GM21717 (cell line): ENCODE data around the gene MTCL3.
A peak's percentile ranks its signal among the peaks of the same experiment; 100 is the strongest.

Source experiments
- ATAC-seq: cut with Tn5 transposase; IDR thresholded peaks from one replicate; pipeline ENCODE4 v1.9.1; 2021; ENCODE audit warnings: mild to moderate bottlenecking, moderate library complexity; ENCODE audit not compliant: unreplicated experiment

MTCL3 gene

DNA sequence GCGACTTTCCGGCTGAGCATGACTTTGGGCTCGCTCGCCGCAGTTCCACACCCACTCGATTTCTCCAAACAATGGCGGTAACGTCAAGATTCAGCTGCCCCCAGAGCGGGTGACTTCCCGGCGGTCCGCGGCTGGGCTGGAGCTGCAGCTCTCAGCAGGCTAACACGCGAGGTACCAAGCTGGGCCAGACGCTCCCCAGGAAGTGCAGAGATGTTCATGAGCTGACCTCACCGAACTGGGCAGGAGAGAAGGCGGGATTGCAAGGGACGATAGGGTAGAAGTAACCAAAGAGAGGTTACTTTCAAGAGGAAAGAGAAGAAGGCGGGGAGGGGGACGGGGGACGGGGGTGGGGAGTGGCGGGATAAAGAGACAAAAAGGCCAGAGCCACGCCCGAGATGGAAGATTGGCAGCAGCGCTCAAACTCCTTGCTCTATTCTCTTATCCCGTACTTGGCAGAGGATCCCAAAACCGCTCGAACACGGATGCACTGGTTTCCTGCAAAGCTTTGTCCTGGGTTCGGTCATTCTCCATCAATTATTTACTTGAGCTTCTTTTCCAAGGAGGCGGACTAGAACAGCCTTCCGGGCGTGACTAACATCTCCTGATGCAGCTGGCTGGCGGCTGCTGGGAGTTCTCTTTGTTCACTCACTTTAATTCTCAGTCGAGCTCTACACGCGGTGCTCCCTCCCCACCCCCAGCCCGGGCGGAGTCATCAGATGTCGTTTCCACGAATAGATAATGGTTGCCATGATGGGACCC is at the start of gene MTCL3:
TSS of gene MTCL3 (minus strand) at position 626 of the 759 bp plus-strand sequence.
- ATAC-seq, result no peak

DNA sequence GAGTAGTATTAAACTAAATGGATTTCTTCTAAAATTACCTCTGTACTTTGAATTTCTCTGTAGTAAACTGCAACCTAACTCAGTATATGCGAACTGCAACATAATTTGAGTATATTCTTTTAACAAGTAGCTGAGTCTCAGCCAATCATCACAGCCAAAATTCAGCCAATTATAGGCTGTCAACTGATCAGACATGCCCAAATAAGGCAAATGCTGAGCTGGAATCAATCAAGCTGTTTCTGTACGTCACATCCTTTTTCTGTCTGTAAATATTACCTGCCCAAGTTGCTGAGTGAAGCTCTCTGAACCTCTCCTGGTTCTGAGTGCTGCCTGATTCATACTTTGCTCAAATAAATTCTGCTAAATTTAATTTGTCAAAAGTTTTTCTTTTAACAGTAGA is 48.3 kb upstream of the MTCL3 start:
- no peak for ATAC-seq

GRCh38 chr6:127566651-127567050 is 47.5 kb upstream of the MTCL3 start:
- ATAC-seq, result no peak

DNA sequence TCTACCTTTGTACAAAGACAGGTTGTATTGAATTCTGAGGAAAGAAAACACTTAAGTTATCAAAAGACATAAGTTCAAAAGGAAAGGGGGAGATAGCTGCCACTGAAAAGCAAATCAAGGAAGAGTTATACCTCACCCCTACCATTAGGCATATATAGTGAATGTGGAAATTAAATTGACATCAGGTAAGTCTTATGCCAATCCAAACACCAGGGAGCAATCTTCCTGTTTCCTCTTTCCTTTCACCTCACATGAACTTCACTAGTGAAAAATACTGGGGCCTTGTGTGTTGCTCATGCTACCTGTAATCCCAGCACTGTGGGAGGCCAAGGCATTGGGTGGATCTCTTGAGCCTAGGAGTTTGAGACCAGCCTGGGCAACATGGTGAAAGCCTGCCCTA is 47.0 kb upstream of the MTCL3 start:
- no peak for ATAC-seq

DNA sequence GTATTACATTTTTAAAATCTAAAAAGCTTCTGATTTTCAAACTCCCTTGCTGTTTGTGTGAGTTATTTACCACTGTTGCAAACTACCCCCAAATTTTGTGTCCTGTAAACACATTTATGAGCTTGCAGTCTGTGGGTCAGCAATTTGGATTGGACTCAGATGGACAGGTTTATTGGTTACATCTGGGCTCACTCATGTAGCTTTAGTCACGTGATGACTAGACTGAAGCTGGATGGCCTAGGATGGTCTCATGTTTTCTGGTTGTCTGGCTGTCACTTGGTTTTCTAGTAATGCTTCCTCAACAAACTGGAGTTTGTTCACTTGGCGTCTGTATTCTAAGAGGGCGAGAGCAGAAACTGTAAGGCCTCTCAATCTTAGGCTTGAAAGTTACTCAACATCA is 45.6 kb upstream of the MTCL3 start:
- no peak for ATAC-seq

DNA sequence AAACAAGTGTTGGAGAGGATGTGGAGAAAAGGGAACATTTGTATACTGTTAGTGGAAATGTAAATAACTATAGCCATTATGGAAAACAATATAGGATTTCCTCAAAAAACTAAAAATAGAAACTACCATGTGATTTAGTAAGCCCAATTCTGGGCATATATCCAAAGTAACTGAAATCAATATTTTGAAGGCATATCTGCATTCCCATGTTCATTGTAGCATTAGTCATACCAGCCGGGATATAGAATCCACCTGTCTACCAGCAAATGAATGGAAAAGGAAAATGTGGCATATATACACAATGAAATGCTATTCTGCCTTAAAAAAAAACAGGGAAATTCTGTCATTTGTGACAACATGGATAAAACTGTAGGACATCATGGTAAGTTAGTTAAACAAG is 42.5 kb upstream of the MTCL3 start:
- no peak for ATAC-seq

DNA sequence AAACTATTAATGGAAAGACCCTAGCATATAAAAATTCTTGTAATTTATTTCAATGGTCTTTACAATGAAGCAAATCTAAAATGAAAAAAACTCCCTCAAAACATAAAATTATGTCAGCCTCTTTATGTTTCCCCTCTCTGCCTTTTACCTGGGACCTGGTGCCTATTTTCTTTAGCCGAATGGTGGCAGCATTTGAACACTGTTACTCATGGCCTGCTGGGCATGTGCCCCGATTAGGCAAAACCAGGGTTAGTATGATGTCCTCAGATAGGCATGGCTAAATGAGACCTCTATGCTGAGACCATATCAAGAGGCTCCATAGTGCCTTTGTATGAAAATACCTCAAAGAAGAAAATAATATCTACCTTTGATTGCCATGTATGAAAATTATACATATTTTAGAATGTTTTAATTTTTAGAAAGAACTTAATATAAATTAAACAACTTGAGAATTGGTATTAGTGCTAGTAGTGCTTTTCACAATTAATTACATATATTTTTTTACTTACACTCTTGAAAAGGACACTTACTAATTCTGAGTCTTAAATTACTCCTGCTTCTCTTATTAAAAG is 35.4 kb upstream of the MTCL3 start:
- peak; percentile 64 for ATAC-seq

DNA sequence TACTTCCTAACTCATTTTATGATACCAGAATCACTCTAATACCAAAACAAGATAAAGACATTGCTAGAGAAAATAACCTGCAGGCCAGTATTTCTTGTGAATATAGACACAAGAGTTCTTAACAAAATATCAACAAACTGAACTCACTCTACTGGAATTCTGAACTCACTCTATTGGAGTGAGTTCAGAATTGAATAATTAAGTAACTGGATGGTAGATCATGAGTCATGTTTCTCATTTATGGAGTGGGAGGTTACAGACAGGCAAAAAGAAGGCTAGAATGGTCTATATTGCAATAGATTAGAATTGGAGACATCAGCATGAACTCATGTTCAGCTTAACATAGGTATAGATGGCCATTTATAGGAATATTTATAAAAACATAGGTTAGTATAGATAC is 31.3 kb upstream of the MTCL3 start:
- ATAC-seq, result no peak

DNA sequence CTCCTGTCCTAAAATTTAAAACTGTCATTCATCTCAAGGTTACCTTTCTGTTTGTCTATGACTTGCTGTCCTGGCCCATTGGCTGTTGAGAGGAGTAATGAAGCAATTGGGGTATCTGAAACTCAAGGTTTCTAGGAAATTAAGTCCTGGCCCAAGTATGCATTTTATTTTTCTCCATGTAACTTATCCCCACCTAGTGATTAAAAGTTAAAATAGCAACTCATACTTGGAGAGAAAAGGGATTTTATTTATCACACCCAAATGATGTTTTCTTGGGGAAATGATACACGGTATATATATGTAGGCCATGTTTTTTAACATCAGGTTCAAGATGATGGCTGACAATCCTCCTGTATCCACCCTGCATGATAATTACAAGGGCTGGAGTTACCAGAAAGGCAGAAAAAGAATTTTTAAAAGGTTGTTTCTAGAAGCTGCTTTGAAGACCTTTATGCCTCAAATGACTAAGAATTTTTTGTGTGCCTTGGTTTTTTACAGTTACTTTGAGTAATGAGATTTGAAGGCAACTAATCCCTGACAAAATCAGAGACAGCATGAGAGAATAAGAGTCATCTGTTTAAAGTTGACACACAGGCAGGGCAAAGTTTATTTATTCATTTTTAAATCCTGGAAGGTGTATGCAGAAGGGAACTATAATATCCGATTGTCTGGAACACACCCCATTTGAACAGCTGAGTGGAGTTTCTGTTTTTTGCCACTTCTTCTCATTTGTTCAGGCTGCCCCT is 28.9 kb upstream of the MTCL3 start:
- no peak for ATAC-seq

- no peak for ATAC-seq
Measured at GRCh38 chr6:127547215-127547614, 28.1 kb upstream of the MTCL3 start.

GRCh38 chr6:127539272-127539671 is 20.1 kb upstream of the MTCL3 start:
- ATAC-seq, result no peak

GRCh38 chr6:127538750-127539264 is 19.7 kb upstream of the MTCL3 start:
- no peak for ATAC-seq

GRCh38 chr6:127533736-127534135 is 14.6 kb upstream of the MTCL3 start:
- no peak for ATAC-seq

- no peak for ATAC-seq
Measured at GRCh38 chr6:127533011-127533410, 13.9 kb upstream of the MTCL3 start.

DNA sequence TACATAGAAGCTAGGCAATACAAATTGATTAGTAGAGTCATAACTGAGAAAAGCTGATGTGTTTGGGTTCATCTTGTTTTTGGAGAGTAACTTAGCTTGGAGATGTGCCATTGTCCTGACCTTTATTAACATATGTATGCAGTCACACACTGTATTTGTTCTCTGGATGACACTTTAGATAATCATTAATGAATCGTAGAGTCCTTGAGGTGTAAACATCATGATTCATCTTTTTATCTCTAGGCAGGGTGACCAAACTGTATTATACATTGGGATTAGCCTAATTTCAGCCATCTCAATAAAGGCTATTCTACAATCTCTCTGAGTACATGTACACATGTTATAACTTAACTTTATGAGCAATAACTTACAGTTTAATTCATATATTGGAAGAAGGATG is 3.6 kb upstream of the MTCL3 start:
- no peak for ATAC-seq

DNA sequence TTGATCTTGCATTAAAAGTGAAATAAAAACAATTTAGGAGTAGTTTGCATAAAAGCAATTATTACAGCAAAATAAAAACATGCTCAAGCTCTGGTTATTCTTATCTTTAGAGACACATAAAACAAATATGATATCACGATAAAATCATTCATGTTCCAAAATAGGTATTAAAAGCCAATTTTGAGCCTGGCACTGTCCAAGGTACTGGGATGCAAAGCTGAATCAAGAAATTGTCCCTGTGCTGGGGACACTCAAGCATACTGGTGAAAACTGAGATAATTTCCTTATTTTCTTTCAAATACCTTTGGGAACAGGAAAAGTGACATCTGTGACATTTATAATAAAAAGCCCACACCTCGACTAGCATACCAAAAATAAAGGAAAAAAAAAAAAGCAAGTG is 931 bp upstream of the MTCL3 start:
- ATAC-seq, result no peak

GRCh38 chr6:127519469-127519785 is 292 bp upstream of the MTCL3 start:
- no peak for ATAC-seq

- ATAC-seq, result no peak
Measured at GRCh38 chr6:127518191-127518709, 885 bp downstream of the MTCL3 start.

DNA sequence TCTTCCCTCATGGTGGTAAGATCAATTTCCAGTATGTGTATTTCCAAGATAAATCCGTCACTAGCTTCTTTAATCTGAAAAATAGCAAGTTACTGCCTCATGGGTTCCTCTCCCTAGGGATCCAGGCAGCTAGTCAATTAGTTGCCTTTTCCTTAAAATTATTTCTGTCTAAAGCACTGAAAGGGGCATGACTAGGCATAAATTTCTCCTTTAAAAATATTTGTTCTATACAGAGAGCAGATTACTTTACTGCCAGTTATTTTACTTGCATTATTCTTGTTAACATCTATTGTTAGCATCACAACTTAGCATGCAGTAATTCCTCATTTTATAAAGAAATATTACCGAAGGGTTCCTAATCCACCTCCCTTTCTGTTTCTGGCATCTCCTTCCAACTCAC is 1.4 kb downstream of the MTCL3 start:
- ATAC-seq, result no peak

GRCh38 chr6:127516662-127517273 is 2.4 kb downstream of the MTCL3 start:
- peak; percentile 72 for ATAC-seq
